ENCODE data around the gene FDX1.
"Not testable (repeated sequence)": the region's sequence is repeated elsewhere in the genome, so short reads cannot be mapped to it uniquely, and the experiment has no call there.

The FDX1 gene

DNA sequence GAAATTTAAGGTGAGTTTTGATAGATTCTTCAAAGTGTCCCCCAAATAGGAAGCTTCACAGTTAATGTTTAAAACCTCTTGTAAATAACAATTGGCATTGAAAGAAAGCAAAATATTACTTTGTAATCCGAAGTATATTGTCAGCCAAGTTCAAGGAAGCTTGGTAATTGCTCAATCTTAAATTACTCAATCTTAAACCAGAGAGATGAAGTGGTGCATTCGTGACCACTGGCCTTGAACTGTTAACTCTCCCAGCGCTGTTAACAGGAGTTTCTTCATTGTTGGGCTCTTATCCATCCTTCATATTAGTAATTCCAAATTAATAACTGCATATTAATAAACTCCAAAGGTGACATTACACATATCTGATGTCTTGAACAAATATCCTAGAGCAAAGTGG, 20.6 kb upstream of the FDX1 start:
- H3K27ac ChIP-seq: no peak overlapping the region
- TF ChIP-seq CTCF (conservative IDR thresholded peaks at IDR 0.05): no peak

DNA sequence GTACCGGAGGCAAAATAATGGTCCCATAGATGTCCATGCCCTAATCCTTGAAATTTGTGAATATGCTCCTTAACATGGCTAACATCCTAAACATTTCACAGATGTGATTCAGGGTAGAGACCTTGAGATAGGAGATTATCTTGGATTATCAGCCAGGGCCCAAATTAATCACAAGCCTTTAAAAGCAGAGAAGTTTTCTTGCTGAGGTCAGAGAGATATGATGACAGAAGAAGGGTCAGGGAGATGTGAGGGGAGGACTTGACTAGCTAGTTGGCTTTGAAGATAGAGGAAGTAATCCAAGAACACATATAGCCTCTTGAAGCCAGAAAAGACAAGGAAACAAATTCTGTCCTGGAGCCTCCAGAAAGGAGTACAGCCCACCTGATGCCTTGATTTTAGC, 19.1 kb upstream of the FDX1 start:
- no peak for TF ChIP-seq CTCF (conservative IDR thresholded peaks at IDR 0.05)
- H3K27ac ChIP-seq: no peak overlapping the region

GRCh38 chr11:110415081-110415480, 14.7 kb upstream of the FDX1 start:
- H3K27ac ChIP-seq: no peak overlapping the region
- no peak for TF ChIP-seq CTCF (conservative IDR thresholded peaks at IDR 0.05)

DNA sequence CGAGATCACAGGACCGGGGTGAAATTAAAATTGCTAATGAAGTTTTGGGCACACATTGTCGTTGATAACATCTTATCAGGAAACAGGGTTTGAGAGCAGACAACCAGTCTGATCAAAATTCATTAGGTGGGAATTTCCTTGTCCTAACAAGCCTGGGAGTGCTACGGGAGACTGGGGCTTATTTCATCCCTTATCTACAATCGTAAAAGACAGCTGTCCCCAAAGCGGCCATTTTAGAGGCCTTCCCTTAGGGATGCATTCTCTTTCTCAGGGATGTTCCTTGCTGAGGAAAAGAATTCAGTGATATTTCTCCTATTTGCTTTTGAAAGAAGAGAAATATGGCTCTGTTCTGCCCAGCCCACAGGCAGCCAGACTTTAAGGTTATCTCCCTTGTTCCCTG, 8.1 kb upstream of the FDX1 start:
- not testable (repeated sequence) for H3K27ac ChIP-seq

GRCh38 chr11:110422306-110422905, 7.3 kb upstream of the FDX1 start:
- H3K27ac ChIP-seq: no peak overlapping the region
- no peak for TF ChIP-seq CTCF (conservative IDR thresholded peaks at IDR 0.05)

DNA sequence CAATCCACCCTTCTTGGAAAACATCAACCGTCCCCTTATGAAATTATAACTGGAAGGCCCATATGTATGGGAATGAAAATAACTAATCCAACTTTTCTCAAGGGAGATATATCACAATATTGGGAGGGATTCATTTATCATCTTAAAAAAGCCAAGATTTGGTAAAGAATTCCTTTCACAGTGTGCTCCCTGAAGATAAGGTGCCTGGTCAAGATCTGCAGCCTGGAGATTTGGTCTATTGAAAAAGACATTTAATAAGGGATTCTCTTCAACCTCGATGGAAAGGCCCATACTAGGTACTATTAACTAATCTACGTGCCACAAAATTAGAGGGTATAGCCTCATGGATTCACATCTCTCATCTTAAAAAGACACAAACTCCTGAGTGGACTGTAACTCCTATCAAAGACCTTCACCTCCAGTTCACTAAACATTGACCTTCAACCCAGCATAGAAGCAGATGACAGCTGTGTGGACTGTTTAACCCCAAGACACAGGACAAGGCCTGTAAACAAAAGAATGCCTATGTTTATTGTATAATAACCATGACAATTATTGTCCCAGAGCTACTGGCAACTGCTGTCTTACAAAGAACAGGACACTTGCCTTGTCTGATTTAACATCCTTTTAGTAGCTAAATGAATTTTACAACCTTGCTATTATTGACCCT, 4.8 kb upstream of the FDX1 start:
- no peak for TF ChIP-seq CTCF (conservative IDR thresholded peaks at IDR 0.05)
- H3K27ac ChIP-seq: no peak overlapping the region

DNA sequence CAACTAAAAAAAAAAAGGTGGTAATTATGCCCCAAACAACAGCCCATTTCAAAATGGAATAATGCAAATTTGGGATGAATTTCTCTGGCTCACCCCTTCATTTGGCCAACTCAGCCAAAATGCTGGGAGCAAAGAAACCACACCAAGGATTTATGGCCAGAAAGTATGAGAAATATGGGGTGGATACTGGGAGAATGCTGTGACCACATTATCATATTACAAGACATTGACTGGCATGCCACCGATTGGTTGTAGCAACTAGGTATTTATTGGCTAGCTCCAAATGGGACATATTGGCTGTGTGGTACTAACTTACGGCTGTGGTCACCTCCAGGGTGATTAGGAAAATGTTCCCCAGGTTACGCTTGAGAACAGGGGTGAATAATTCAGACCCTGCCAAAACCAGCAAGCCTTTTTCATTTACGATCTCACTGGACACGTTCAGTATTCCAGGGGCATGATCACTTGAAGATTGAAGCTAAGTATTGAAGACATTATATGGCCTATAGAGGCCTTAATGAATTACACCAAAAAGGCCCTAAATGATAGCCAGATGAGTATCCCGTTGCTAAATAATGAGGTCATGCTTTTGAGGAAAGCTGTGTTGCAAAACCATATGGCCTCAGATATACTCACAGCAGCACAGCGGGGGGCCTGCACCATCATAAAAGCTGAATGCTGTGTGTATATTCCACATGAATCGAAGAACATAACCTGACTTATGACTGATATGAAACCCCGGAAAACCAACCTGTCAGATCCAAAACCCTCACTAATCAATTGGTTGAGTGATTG, 3.8 kb upstream of the FDX1 start:
- TF ChIP-seq CTCF (conservative IDR thresholded peaks at IDR 0.05): no peak
- H3K27ac ChIP-seq: no peak overlapping the region

- no peak for TF ChIP-seq CTCF (conservative IDR thresholded peaks at IDR 0.05)
- H3K27ac ChIP-seq: no peak overlapping the region
These were observed 1.7 kb upstream of the FDX1 start for GRCh38 chr11:110428040-110428439.
